Endodermal cell (in vitro differentiated cells): ENCODE measurements around the gene TECR. TPM values are rescaled to one million over a fixed set of nuclear protein-coding genes. Genes with fewer than 3 reads are reported as not detected.
A peak's percentile ranks its signal among the peaks of the same experiment; 100 is the strongest.
"Not testable (repeated sequence)": the region's sequence is repeated elsewhere in the genome, so short reads cannot be mapped to it uniquely, and the experiment has no call there.

Experiments used
- DNase-seq: peaks from one replicate; pipeline ENCODE4 v3.0.0-alpha.2; 2017
- H3K27ac ChIP-seq: 2 replicates; pipeline ENCODE4 v1.5.1; 2013; ENCODE audit warnings: mild to moderate bottlenecking, low read depth, low read length, moderate library complexity
- H3K27me3 ChIP-seq: 2 replicates; pipeline ENCODE4 v1.6.1; 2013; ENCODE audit warnings: mild to moderate bottlenecking, low read length, moderate library complexity; ENCODE audit not compliant: insufficient read depth, control insufficient read depth, poor library complexity, severe bottlenecking
- H3K36me3 ChIP-seq: 2 replicates; pipeline ENCODE4 v1.7.0; 2013; ENCODE audit warnings: mild to moderate bottlenecking, low read length, moderate library complexity; ENCODE audit not compliant: control insufficient read depth, insufficient read depth
- H3K4me1 ChIP-seq: one replicate; pipeline ENCODE4 v1.7.0; 2013; ENCODE audit warnings: low read length; ENCODE audit not compliant: control insufficient read depth, insufficient read depth
- H3K4me3 ChIP-seq: 2 replicates; pipeline ENCODE4 v1.5.1; 2013; ENCODE audit warnings: mild to moderate bottlenecking, low read length, moderate library complexity
- H3K9ac ChIP-seq: 2 replicates; pipeline ENCODE4 v1.6.1; 2013; ENCODE audit warnings: mild to moderate bottlenecking, low read length, moderate library complexity; ENCODE audit not compliant: poor library complexity, severe bottlenecking; ENCODE audit errors: extremely low read depth
- H3K9me3 ChIP-seq: 2 replicates; pipeline ENCODE4 v1.6.1; 2013; ENCODE audit warnings: mild to moderate bottlenecking, low read length, moderate library complexity; ENCODE audit not compliant: control insufficient read depth
- H3K27ac Mint-ChIP-seq: 2 replicates; pipeline ENCODE4 v1.8.0; 2020; ENCODE audit warnings: mixed read lengths
- H3K27me3 Mint-ChIP-seq: 2 replicates; pipeline ENCODE4 v1.8.0; 2021; ENCODE audit warnings: mild to moderate bottlenecking, mixed read lengths; ENCODE audit not compliant: insufficient read depth
- H3K36me3 Mint-ChIP-seq: 2 replicates; pipeline ENCODE4 v1.8.0; 2020; ENCODE audit warnings: low read depth, mixed read lengths
- H3K4me1 Mint-ChIP-seq: 2 replicates; pipeline ENCODE4 v1.8.0; 2020; ENCODE audit warnings: mixed read lengths
- H3K4me3 Mint-ChIP-seq: 2 replicates; pipeline ENCODE4 v1.8.0; 2020; ENCODE audit warnings: mild to moderate bottlenecking, moderate library complexity, mixed read lengths
- H3K9me3 Mint-ChIP-seq: 2 replicates; pipeline ENCODE4 v1.8.0; 2020; ENCODE audit warnings: mild to moderate bottlenecking, mixed read lengths
- WGBS, 2 experiments: methylation state at CpG; one replicate each; pipeline versions ENCODE4 v1.1.5 to v1.1.7; 2013; ENCODE audit warnings: missing lambda C conversion rate in 2 of 2, mixed read lengths in 1 of 2; ENCODE audit not compliant: insufficient coverage in 1 of 2, insufficient read length in 1 of 2; 5-methylcytosine and 5-hydroxymethylcytosine counted together
- total RNA-seq, 2 donors: library from RNA; stranded (reverse); fragmentation: NEBNext Ultra II Directional in 1 of 2; extraction: Animal tissue kit (Norgen Biotek cat#: 25700) in 1 of 2; gene quantifications; 2 replicates in 1 of 2; 3 replicates in 1 of 2; pipeline ENCODE4 v1.2.1, GENCODE V29; 2021
- TF ChIP-seq, protein P1 (sequence below): fragments of 200-600 bp; sonication (generic); conservative IDR thresholded peaks from 2 replicates; pipeline ENCODE4 v1.5.0; 2021; ENCODE audit warnings: antibody characterized with exemption, mild to moderate bottlenecking

Gene TECR
- total RNA-seq, 2 donors from 2014 or later = 127 to 140 TPM

DNA sequence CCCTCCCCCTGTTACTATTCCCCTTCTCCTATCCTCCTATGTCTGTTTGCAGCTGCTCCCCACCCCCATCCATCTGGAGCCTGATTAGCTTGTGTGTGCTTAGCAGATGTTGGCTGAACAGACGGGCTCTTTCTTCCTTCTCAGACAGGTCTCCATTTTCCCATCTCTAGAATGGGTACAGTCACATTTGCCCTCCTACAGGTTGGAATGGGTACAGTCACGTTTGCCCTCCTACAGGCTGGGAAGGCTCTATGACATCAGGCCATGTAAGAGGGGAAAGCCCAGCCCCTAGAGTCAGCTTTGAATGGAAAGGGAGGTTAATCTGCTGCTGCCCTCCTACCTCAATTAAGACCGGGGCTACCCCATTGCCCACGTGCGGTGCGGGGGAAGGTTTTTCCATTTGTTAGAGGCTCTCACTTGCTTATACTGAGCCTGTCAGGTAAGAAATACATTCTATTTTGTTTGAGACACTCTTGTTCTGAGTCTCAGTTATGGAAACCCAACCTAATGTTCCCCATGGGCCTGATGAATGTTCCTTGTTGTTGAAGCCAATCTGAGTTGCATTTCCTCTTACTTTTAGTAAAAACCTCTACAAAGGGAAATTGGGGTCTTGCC lies 51.3 kb downstream of the TECR start:
- Mint-ChIP-seq H3K36me3 (no peaks in the 10 kb centered on the region), H3K4me1 (no peaks in the 10 kb centered on the region), H3K27me3 (peaks cover 2% of the 10 kb centered on the region), H3K4me3 (no peak overlapping the region), H3K27ac (no peak overlapping the region), H3K9me3 (peaks cover 16% of the 10 kb centered on the region)
- no peak overlapping the region for H3K9ac ChIP-seq
- H3K36me3 ChIP-seq = no peaks in the 10 kb centered on the region
- no peak overlapping the region for H3K27ac ChIP-seq
- no peaks in the 10 kb centered on the region for H3K9me3 ChIP-seq
- no peaks in the 10 kb centered on the region for H3K4me1 ChIP-seq
- 56 to 89% methylated on average over 3 to 6 of the region's 6 CpGs for WGBS, 2 experiments
- TF ChIP-seq, protein P1, sequence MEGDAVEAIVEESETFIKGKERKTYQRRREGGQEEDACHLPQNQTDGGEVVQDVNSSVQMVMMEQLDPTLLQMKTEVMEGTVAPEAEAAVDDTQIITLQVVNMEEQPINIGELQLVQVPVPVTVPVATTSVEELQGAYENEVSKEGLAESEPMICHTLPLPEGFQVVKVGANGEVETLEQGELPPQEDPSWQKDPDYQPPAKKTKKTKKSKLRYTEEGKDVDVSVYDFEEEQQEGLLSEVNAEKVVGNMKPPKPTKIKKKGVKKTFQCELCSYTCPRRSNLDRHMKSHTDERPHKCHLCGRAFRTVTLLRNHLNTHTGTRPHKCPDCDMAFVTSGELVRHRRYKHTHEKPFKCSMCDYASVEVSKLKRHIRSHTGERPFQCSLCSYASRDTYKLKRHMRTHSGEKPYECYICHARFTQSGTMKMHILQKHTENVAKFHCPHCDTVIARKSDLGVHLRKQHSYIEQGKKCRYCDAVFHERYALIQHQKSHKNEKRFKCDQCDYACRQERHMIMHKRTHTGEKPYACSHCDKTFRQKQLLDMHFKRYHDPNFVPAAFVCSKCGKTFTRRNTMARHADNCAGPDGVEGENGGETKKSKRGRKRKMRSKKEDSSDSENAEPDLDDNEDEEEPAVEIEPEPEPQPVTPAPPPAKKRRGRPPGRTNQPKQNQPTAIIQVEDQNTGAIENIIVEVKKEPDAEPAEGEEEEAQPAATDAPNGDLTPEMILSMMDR = peak; percentile 18
- no peak overlapping the region for H3K4me3 ChIP-seq
- H3K27me3 ChIP-seq = no peaks in the 10 kb centered on the region
- no peak for DNase-seq

DNA sequence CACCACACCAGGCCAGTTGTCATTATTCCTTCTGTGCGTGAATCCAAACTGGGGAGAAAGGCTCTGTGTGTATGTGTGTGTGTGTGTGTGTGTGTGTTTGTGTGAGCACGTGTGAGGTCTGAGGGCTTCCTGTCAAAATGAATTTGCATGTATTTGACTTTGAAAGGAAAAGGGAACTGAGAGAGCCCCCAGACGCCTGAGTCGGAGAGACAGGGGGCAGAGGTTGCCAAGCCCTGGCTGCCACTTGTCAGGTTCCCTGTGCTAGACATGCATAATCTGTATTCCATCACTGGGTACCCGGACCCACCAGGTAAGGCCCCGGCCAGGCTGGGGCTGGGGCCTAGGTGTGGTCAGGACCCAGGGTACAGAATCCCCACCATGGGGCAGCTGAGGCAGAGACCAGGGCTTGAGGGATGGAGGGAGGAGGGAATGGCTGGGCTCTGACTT lies 53.5 kb downstream of the TECR start, which contains the start of gene CLEC17A:
CLEC17A (plus strand) TSS at position 191 of the 447 bp plus-strand sequence; CDS start at position 268, 77 bp downstream.
- H3K4me1 ChIP-seq = no peaks in the 10 kb centered on the region
- Mint-ChIP-seq H3K4me1 (no peaks in the 10 kb centered on the region), H3K36me3 (no peaks in the 10 kb centered on the region), H3K9me3 (peaks cover 28% of the 10 kb centered on the region), H3K4me3 (no peak within 1 kb of the TSS), H3K27me3 (peaks cover 2% of the 10 kb centered on the region), H3K27ac (no peak within 1 kb of the TSS)
- H3K9ac ChIP-seq = no peak within 1 kb of the TSS
- DNase-seq = no peak
- H3K4me3 ChIP-seq = no peak within 1 kb of the TSS
- no peaks in the 10 kb centered on the region for H3K36me3 ChIP-seq
- H3K27me3 ChIP-seq = no peaks in the 10 kb centered on the region
- 54 to 71% methylated on average over 2 to 6 of the region's 6 CpGs for WGBS, 2 experiments
- no peak within 1 kb of the TSS for H3K27ac ChIP-seq
- TF ChIP-seq, protein P1 = no peak
- no peaks in the 10 kb centered on the region for H3K9me3 ChIP-seq

DNA sequence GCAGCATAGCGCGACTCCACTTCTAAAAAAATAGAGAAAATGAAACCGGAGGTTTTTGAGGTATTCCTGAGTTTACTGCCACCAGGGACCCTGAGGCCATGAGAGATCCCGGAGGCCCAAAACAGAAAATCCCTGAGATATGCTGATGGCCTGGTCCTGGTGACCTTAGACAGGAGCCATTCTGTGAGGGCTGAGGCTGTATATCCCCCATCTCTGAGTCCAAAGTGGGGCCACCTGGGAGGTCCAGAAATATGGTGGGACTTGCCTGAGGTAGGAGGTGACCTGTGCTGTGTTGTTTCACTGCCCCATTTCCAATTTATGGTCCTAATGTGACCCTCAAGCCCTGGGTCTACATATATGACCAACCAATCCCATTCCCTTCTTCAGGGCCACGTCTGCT lies 55.0 kb downstream of the TECR start:
- H3K4me1 ChIP-seq, H3K4me1 Mint-ChIP-seq, H3K4me3 Mint-ChIP-seq, H3K27ac Mint-ChIP-seq, H3K9me3 ChIP-seq, DNase-seq, H3K27me3 Mint-ChIP-seq, H3K36me3 ChIP-seq, H3K36me3 Mint-ChIP-seq, H3K27ac ChIP-seq, H3K27me3 ChIP-seq, H3K9ac ChIP-seq, H3K4me3 ChIP-seq: not testable (repeated sequence)
- 86 to 96% methylated on average over 4 of the region's 5 CpGs for WGBS, 2 experiments
- H3K9me3 Mint-ChIP-seq = peaks cover 34% of the 10 kb centered on the region

DNA sequence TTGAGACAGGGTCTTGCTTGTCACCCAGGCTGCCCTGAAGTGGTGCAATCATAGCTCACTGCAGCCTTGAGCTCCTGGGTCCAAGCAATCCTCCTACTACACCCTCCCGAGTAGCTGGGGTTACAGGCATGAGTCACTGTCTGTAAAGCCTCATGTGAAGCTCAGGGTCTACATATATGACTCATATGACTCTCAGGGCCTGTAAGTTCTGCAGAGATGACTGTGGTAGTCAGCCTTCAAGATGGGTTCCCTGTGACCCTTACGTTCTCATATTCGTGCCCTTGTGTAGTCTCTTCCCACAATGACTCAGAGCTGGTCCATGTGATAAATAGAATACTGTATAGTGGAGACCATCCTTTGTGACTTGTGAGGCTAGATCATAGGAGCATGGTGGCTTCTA lies 55.8 kb downstream of the TECR start:
- not testable (repeated sequence) for H3K9ac ChIP-seq, H3K4me1 Mint-ChIP-seq, H3K36me3 ChIP-seq, H3K4me3 Mint-ChIP-seq, H3K9me3 ChIP-seq, H3K27ac ChIP-seq, H3K4me1 ChIP-seq, H3K27me3 ChIP-seq, DNase-seq, H3K27ac Mint-ChIP-seq, H3K36me3 Mint-ChIP-seq, H3K27me3 Mint-ChIP-seq, H3K4me3 ChIP-seq
- H3K9me3 Mint-ChIP-seq = peaks cover 34% of the 10 kb centered on the region
- 50 to 62% methylated on average over 1 to 3 of the region's 3 CpGs for WGBS, 2 experiments

DNA sequence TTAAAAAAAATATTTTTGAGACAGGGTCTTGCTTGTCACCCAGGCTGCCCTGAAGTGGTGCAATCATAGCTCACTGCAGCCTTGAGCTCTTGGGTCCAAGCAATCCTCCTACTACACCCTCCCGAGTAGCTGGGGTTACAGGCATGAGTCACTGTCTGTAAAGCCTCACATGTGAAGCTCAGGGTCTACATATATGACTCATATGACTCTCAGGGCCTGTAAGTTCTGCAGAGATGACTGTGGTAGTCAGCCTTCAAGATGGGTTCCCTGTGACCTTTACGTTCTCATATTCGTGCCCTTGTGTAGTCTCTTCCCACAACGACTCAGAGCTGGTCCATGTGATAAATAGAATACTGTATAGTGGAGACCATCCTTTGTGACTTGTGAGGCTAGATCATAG lies 60.0 kb downstream of the TECR start:
- peaks cover 48% of the 10 kb centered on the region for H3K9me3 Mint-ChIP-seq
- H3K27ac Mint-ChIP-seq, H3K36me3 ChIP-seq, DNase-seq, H3K4me1 ChIP-seq, H3K9me3 ChIP-seq, H3K36me3 Mint-ChIP-seq, H3K4me3 Mint-ChIP-seq, H3K27me3 Mint-ChIP-seq, H3K4me3 ChIP-seq, H3K4me1 Mint-ChIP-seq, H3K27ac ChIP-seq, H3K9ac ChIP-seq, H3K27me3 ChIP-seq: not testable (repeated sequence)
- WGBS, 2 experiments = no CpG with 5 or more reads among the region's 4 CpGs
